Panc1 (cell line): ENCODE measurements around the gene OSBPL10. TPM values are rescaled to one million over a fixed set of nuclear protein-coding genes. Genes with fewer than 3 reads are reported as not detected.

Experiments used
- ATAC-seq: fragments of 200-7000 bp; cut with Tn5 transposase; 2 replicates; pipeline ENCODE4 v1.9.1; 2020; ENCODE audit warnings: mild to moderate bottlenecking, moderate library complexity
- BruUV-seq: library from RNA; stranded (reverse); fragments of 400-500 nt; replicated peaks from 2 replicates; lab custom pipeline; 2021; lab: Mats Ljungman, UMichigan
- CTCF ChIA-PET: fragments of 300-600 bp; sonication (Branson Sonifier 250); formaldehyde crosslinking; loops from one replicate; lab custom pipeline; 2022; ENCODE audit warnings: antibody characterized with exemption; lab: Charles Lee
- POLR2A ChIA-PET: fragments of 300-600 bp; sonication (Branson Sonifier 250); formaldehyde crosslinking; loops from one replicate; lab custom pipeline; 2022; ENCODE audit warnings: antibody characterized with exemption; lab: Charles Lee
- DNase-seq: peaks from one replicate; pipeline ENCODE4 v3.0.0-alpha.2; 2010; ENCODE audit warnings: low read depth, low spot score
- H3K27ac ChIP-seq: 2 replicates; pipeline ENCODE4 v1.5.1; 2011; ENCODE audit warnings: mild to moderate bottlenecking, low read length, inconsistent platforms
- H3K27me3 ChIP-seq: fragments of 200-500 bp; sonication (Bioruptor generic); 2 replicates; pipeline ENCODE4 v1.6.0; 2014; ENCODE audit warnings: low read length, inconsistent platforms; ENCODE audit not compliant: control insufficient read depth, insufficient read depth
- H3K36me3 ChIP-seq: fragments of 200-500 bp; sonication (Bioruptor generic); 2 replicates; pipeline ENCODE4 v1.5.1; 2014; ENCODE audit warnings: inconsistent platforms, mild to moderate bottlenecking, low read length, moderate library complexity; ENCODE audit not compliant: control insufficient read depth, insufficient read depth
- H3K4me1 ChIP-seq: 2 replicates; pipeline ENCODE4 v1.5.1; 2011; ENCODE audit warnings: inconsistent platforms, mild to moderate bottlenecking, low read length, moderate library complexity; ENCODE audit not compliant: control insufficient read depth, insufficient read depth
- H3K4me3 ChIP-seq, 2 experiments: 2 replicates each; pipeline ENCODE4 v1.5.1; 2011 to 2012; ENCODE audit warnings: low read depth in 2 of 2, low read length in 2 of 2, mild to moderate bottlenecking in 2 of 2, inconsistent platforms in 1 of 2, moderate library complexity in 1 of 2
- H3K9me3 ChIP-seq: fragments of 200-500 bp; sonication (Bioruptor generic); 2 replicates; pipeline ENCODE4 v1.5.1; 2014; ENCODE audit warnings: low read depth, mild to moderate bottlenecking, inconsistent platforms, low read length, moderate library complexity; ENCODE audit not compliant: control insufficient read depth, insufficient read depth
- CTCF ChIP-seq: fragments of 450-650 bp; IDR thresholded peaks from 2 replicates; pipeline ENCODE4 v1.5.1; 2017; ENCODE audit warnings: mild to moderate bottlenecking
- POLR2AphosphoS5 ChIP-seq: IDR thresholded peaks from 2 replicates; pipeline ENCODE4 v1.6.1; 2012; ENCODE audit warnings: mild to moderate bottlenecking, low read depth, low read length, moderate library complexity
- REST ChIP-seq, 2 experiments: IDR thresholded peaks; 2 replicates each; pipeline ENCODE4 v1.6.1; 2011 to 2012; ENCODE audit warnings: low read depth in 2 of 2, control low read depth in 1 of 2, low read length in 1 of 2, mild to moderate bottlenecking in 1 of 2, moderate library complexity in 1 of 2; ENCODE audit not compliant: insufficient read depth in 1 of 2
- SIN3A ChIP-seq: IDR thresholded peaks from 2 replicates; pipeline ENCODE4 v1.6.1; 2012; ENCODE audit warnings: low read depth, mild to moderate bottlenecking, low read length, moderate library complexity, borderline replicate concordance; ENCODE audit not compliant: insufficient read depth
- TCF7L2 ChIP-seq: IDR thresholded peaks from 2 replicates; pipeline ENCODE4 v1.6.1; 2011; ENCODE audit warnings: mild to moderate bottlenecking, low read depth, low read length, inconsistent platforms
- in situ Hi-C: cut with HindIII; loops from 2 replicates; pipeline ENCODE4 v1.10.0; 2016; ENCODE audit warnings: low sequenced_read_pairs, low pct_unique_long_range_greater_than_20kb
- intact Hi-C: fragments of 100-400 bp; cut with micrococcal nuclease; formaldehyde crosslinking; loops from one replicate; pipeline ENCODE4 v1.10.0; 2022; ENCODE audit not compliant: unreplicated experiment
- total RNA-seq: library from RNA; stranded (reverse); gene quantifications from one replicate; pipeline ENCODE4 v1.2.1, GENCODE V29; 2021; ENCODE audit not compliant: unreplicated experiment

The OSBPL10 gene
- total RNA-seq, 1 experiment from 2014 or later, result 88.1 TPM

- Histone ChIP-seq H3K9me3 (no peaks in the 10 kb centered on the region), H3K27ac (no peak overlapping the region), H3K27me3 (no peaks in the 10 kb centered on the region), H3K4me3 (no peak overlapping the region), H3K4me1 (no peaks in the 10 kb centered on the region), H3K36me3 (peaks cover 5% of the 10 kb centered on the region; the same call in 1 of the 2 replicates)
- DNase-seq (no peak), ATAC-seq (no peak)
- in situ Hi-C loops (no loop called here), intact Hi-C loops (no loop called here)
- CTCF ChIA-PET, result no interaction called here
- BruUV-seq, result no TSS peak
- TF ChIP-seq POLR2AphosphoS5 (no peak), TCF7L2 (no peak), REST (IDR thresholded peaks at IDR 0.05; ENCODE audit: insufficient read depth in 1 of 2, low read depth in 2 of 2, low read length in 1 of 2) (no peak), CTCF (no peak), SIN3A (no peak)
- POLR2A ChIA-PET, result no interaction called here
Measured at GRCh38 chr3:31635545-31635944, 345.5 kb downstream of the OSBPL10 start.

GRCh38 chr3:31634476-31634875 lies 346.6 kb downstream of the OSBPL10 start:
- no TSS peak for BruUV-seq
- Histone ChIP-seq H3K36me3 (peaks cover 5% of the 10 kb centered on the region; the same call in 1 of the 2 replicates), H3K27ac (no peak overlapping the region), H3K4me3 (no peak overlapping the region), H3K4me1 (no peaks in the 10 kb centered on the region), H3K27me3 (no peaks in the 10 kb centered on the region), H3K9me3 (no peaks in the 10 kb centered on the region)
- POLR2A ChIA-PET, result no interaction called here
- in situ Hi-C loops (no loop called here), intact Hi-C loops (no loop called here)
- TF ChIP-seq POLR2AphosphoS5 (no peak), TCF7L2 (no peak)
- no peak for ATAC-seq
- CTCF ChIA-PET, result no interaction called here
- DNase-seq, result no peak

GRCh38 chr3:31629054-31629453 lies 352.0 kb downstream of the OSBPL10 start:
- Histone ChIP-seq H3K4me3 (no peak overlapping the region), H3K27ac (no peak overlapping the region), H3K9me3 (no peaks in the 10 kb centered on the region), H3K4me1 (no peaks in the 10 kb centered on the region), H3K36me3 (peaks cover 12% of the 10 kb centered on the region; the same call in 1 of the 2 replicates), H3K27me3 (no peaks in the 10 kb centered on the region)
- in situ Hi-C loops, result no loop called here
- no peak for DNase-seq
- TF ChIP-seq REST (IDR thresholded peaks at IDR 0.05; ENCODE audit: insufficient read depth in 1 of 2, low read depth in 2 of 2, low read length in 1 of 2) (no peak), CTCF (no peak), TCF7L2 (no peak), SIN3A (no peak), POLR2AphosphoS5 (no peak)
- ChIA-PET CTCF (no interaction called here), POLR2A (no interaction called here)
- intact Hi-C loops, result no loop called here
- BruUV-seq, result no TSS peak
- ATAC-seq, result no peak
